Progenitor cell of endocrine pancreas (in vitro differentiated cells): Measurements from ENCODE around the gene C1orf52. TPM values are rescaled to one million over a fixed set of nuclear protein-coding genes. Genes with fewer than 3 reads are reported as not detected.

Experiments
- DNase-seq: peaks from one replicate; pipeline ENCODE4 v3.0.0; 2021; ENCODE audit warnings: low spot score; ENCODE audit not compliant: unreplicated experiment
- H3K27ac Mint-ChIP-seq: 2 replicates; pipeline ENCODE4 v1.8.0; 2021; ENCODE audit warnings: mild to moderate bottlenecking, moderate library complexity, mixed read lengths
- H3K27me3 Mint-ChIP-seq: 2 replicates; pipeline ENCODE4 v1.8.0; 2021; ENCODE audit warnings: mixed read lengths
- H3K36me3 Mint-ChIP-seq: 2 replicates; pipeline ENCODE4 v1.8.0; 2022; ENCODE audit warnings: mixed read lengths; ENCODE audit not compliant: insufficient read depth
- H3K4me1 Mint-ChIP-seq: 2 replicates; pipeline ENCODE4 v1.8.0; 2021; ENCODE audit warnings: low read depth, mixed read lengths
- H3K4me3 Mint-ChIP-seq: 2 replicates; pipeline ENCODE4 v1.8.0; 2021; ENCODE audit warnings: low read depth, mild to moderate bottlenecking, moderate library complexity, mixed read lengths
- H3K9me3 Mint-ChIP-seq: 2 replicates; pipeline ENCODE4 v1.8.0; 2021; ENCODE audit warnings: low read depth, mixed read lengths
- total RNA-seq: library from RNA; stranded (reverse); gene quantifications from 2 replicates; pipeline ENCODE4 v1.2.1, GENCODE V29; 2021
- TF ChIP-seq, protein P1 (sequence below): fragments of 200-600 bp; sonication (generic); IDR thresholded peaks from one replicate; pipeline ENCODE4 v1.5.0; 2021; ENCODE audit warnings: antibody characterized with exemption, mild to moderate bottlenecking; ENCODE audit not compliant: unreplicated experiment

C1orf52 gene
- total RNA-seq, 1 donor from 2014 or later = 42.2 TPM

DNA sequence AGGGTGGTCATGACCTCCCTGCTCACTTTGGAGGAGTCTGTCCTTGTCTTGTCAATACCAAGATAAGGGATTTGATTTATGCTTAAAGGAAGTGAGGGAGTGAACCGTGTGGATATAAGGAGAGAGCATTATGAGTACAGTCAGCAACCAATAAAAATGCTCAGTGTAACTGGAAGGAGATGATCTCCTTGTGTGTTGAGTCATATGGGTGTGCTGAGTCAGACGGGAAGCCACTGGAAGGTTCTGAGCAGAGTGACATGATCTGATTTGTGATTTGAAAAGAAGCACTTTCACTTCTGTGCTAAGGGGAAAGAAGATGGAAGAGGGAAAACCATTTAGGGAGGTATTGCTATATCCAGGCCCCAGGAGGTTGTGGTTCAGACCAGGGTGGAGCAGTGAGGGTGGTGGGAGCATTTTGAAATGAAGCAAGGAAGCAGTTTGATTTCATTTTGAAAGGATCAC is 19.4 kb upstream of the C1orf52 start:
- Mint-ChIP-seq H3K36me3 (no peaks in the 10 kb centered on the region), H3K4me3 (no peak overlapping the region), H3K27me3 (no peaks in the 10 kb centered on the region), H3K9me3 (no peaks in the 10 kb centered on the region), H3K27ac (no peak overlapping the region), H3K4me1 (peaks cover 16% of the 10 kb centered on the region)
- TF ChIP-seq, protein P1, sequence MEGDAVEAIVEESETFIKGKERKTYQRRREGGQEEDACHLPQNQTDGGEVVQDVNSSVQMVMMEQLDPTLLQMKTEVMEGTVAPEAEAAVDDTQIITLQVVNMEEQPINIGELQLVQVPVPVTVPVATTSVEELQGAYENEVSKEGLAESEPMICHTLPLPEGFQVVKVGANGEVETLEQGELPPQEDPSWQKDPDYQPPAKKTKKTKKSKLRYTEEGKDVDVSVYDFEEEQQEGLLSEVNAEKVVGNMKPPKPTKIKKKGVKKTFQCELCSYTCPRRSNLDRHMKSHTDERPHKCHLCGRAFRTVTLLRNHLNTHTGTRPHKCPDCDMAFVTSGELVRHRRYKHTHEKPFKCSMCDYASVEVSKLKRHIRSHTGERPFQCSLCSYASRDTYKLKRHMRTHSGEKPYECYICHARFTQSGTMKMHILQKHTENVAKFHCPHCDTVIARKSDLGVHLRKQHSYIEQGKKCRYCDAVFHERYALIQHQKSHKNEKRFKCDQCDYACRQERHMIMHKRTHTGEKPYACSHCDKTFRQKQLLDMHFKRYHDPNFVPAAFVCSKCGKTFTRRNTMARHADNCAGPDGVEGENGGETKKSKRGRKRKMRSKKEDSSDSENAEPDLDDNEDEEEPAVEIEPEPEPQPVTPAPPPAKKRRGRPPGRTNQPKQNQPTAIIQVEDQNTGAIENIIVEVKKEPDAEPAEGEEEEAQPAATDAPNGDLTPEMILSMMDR = no peak
- DNase-seq = no peak

DNA sequence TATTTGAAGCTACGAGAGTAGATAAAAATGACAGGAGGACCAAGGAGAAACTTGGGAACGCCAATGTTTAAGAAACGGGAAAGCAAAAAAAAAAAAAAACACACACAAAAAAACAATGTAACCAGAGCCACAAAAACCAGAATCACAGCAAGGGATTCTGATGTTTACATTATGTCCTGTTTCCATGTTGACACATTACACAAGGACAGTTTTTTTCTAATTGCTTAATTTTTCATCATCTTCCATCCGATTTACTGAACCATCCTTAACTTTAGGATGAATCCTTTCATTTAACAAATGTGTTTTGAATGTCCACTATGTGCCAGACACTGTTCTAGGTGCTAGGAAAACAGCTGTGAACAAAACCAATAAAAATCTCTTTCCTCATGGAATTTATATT is 18.3 kb upstream of the C1orf52 start:
- Mint-ChIP-seq H3K9me3 (no peaks in the 10 kb centered on the region), H3K27ac (no peak overlapping the region), H3K4me1 (peaks cover 16% of the 10 kb centered on the region), H3K4me3 (no peak overlapping the region), H3K27me3 (no peaks in the 10 kb centered on the region), H3K36me3 (peaks cover 5% of the 10 kb centered on the region)
- no peak for DNase-seq
- TF ChIP-seq, protein P1 = no peak

DNA sequence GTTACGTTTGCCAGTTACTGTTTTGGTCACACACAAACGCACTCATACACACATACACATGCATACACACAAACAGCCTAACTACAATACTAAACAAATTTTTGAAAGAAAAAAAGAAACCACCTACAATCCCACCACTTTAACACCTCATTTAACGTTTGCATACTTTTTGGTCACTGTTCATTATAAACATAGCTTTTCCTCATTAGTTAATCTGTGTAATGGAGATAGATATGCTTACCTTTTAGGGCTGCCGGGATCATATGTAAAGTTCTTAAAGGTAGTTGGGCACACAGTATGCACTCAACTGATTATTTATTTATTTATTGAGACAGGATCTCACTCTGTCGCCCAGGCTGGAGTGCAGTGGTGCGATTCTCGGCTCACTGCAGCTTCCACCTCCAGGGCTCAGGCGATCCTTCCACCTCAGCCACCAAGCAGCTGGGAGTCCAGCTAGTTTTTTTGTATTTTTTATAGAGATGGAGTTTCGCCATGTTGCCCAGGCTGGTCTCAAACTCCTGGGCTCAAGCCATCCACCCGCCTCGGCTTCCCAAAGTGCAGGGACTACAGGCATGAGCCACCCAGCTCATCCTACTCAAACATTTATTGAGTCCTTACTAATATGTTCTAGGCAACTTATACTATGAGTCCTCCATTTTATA is 17.6 kb upstream of the C1orf52 start:
- peak overlapping the region; percentile 91 for H3K27ac Mint-ChIP-seq
- H3K27me3 Mint-ChIP-seq = no peaks in the 10 kb centered on the region
- no peak for DNase-seq
- H3K9me3 Mint-ChIP-seq = no peaks in the 10 kb centered on the region
- H3K4me3 Mint-ChIP-seq = peak overlapping the region; percentile 86
- peaks cover 6% of the 10 kb centered on the region for H3K36me3 Mint-ChIP-seq
- TF ChIP-seq, protein P1 = no peak
- H3K4me1 Mint-ChIP-seq = peaks cover 16% of the 10 kb centered on the region

DNA sequence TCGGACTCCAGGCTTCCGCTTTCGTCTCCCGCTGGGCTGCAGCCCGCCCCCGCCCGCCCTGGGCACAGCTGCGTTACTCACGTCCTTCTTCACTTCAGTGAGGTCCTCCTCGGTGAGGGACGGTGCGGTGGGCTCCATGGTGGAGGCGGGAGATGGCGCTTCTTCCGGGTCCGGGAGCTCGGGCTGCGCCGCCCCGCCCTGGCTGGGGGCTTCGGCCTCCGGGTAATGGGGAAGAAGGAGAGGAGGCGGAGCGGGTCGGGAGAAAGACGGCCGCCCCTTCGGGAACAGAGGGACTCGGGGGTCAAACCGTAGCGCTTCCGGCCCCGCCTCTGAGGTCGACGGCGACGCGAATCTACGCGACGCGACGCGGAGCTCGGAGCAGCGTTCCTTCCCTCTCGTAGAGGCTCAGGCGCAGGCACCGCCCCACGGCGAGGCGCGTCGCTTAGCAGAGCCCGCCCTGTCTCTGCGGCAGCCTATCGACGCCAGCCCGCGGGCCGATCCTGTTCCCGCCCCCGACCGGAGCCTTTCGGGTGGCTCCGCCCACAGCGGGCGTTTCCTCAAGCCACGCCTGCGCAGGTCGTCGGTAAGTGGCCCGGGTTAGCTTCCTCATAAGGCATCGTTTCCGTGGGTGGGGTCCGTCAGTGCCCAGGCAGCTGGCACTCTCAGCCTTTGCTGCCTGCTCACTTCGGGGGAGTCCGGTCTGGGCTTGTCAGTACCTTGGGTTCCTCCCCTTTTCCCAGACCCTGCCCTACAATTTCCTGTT is 16.9 kb upstream of the C1orf52 start, which contains the start of gene BCL10:
Gene BCL10 (minus strand): TSS at position 418 of the 763 bp plus-strand sequence. CDS start 280 bp downstream, at position 138.
- Mint-ChIP-seq H3K27ac (peak within 1 kb of the TSS; percentile 91), H3K27me3 (no peaks in the 10 kb centered on the region), H3K9me3 (no peaks in the 10 kb centered on the region), H3K36me3 (peaks cover 6% of the 10 kb centered on the region), H3K4me3 (peak within 1 kb of the TSS; percentile 86), H3K4me1 (peaks cover 19% of the 10 kb centered on the region)
- TF ChIP-seq, protein P1 = no peak
- peak; percentile 94 for DNase-seq

DNA sequence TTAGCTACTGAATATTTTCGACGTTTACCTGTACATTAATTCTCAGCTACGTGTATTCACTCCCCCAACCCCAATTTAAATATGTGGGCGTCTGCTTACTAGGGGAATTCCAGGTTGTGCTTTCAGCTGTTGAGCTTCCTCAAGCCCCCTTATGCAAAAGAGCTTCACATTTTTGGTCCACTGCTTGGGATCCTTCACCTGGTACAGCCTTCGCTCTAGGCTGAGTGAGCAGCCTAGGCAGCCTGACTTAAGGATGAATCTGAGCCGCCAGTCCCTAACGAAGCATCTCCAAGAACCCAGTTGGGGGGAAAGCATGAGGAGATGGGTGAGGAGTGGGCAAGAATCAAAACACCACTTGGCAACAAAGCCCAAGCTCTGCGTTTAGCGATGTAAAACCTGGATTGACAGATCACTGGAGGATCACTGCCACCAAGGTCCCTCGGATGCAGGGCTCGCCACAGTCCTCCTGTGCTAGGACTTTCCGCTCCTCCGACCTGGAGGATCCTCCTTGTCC is 16.3 kb upstream of the C1orf52 start:
- peak overlapping the region; percentile 90 for H3K27ac Mint-ChIP-seq
- no peaks in the 10 kb centered on the region for H3K9me3 Mint-ChIP-seq
- TF ChIP-seq, protein P1 = no peak
- no peak for DNase-seq
- H3K27me3 Mint-ChIP-seq = no peaks in the 10 kb centered on the region
- peaks cover 10% of the 10 kb centered on the region for H3K36me3 Mint-ChIP-seq
- H3K4me3 Mint-ChIP-seq = peak overlapping the region; percentile 86
- H3K4me1 Mint-ChIP-seq = peaks cover 22% of the 10 kb centered on the region
